ENCODE data around the gene OR4D11. TPM values are rescaled to one million over a fixed set of nuclear protein-coding genes. Genes with fewer than 3 reads are reported as not detected.

The OR4D11 gene
- total RNA-seq, 1 experiment from 2014 or later, result not detected

GRCh38 chr11:59550842-59551658 lies 47.7 kb downstream of the OR4D11 start:
- Histone ChIP-seq H3K4me1 (ENCODE audit: insufficient read depth, low read length) (0 out of 2 replicates have a peak, but pooled peaks cover 4% of the 10 kb centered on the region), H4K8ac (replicated peaks; ENCODE audit: insufficient read length, low read depth, low read length) (no peak overlapping the region), H3K4me2 (ENCODE audit: insufficient read depth, insufficient read length, low read length) (peak overlapping the region; percentile 92), H3K27ac (ENCODE audit: insufficient read length, low read depth, low read length) (peak overlapping the region; percentile 12), H3K18ac (ENCODE audit: insufficient read length, low read depth, low read length) (no peak overlapping the region), H2BK15ac (ENCODE audit: low read depth, low read length) (no peak overlapping the region), H2AFZ (ENCODE audit: low read length) (no peak overlapping the region), H3K4ac (ENCODE audit: low read depth, low read length) (no peak overlapping the region), H3K56ac (ENCODE audit: insufficient read length, low read depth, low read length) (no peak overlapping the region), H2BK20ac (ENCODE audit: low read depth, low read length, poor library complexity, severe bottlenecking) (no peak overlapping the region), H3K23me2 (ENCODE audit: insufficient read length, low read depth, low read length, poor library complexity, severe bottlenecking) (peaks cover 9% of the 10 kb centered on the region), H4K91ac (ENCODE audit: insufficient read length, low read depth, low read length) (no peak overlapping the region), H4K5ac (ENCODE audit: insufficient read length, low read depth, low read length) (no peak overlapping the region), H2BK120ac (ENCODE audit: low read depth, low read length, poor library complexity, severe bottlenecking) (no peak overlapping the region), H3K14ac (ENCODE audit: insufficient read depth, low read length) (no peak overlapping the region), H3T11ph (ENCODE audit: low read length) (no peak overlapping the region), H4K20me1 (ENCODE audit: control insufficient read depth, insufficient read depth, insufficient read length) (no peaks in the 10 kb centered on the region), H3K9me3 (ENCODE audit: control insufficient read depth, low read depth, low read length) (no peaks in the 10 kb centered on the region), H3K23ac (ENCODE audit: insufficient read length, low read depth, low read length) (no peak overlapping the region), H2AK5ac (ENCODE audit: insufficient read length, low read length) (no peak overlapping the region), H3K79me1 (ENCODE audit: insufficient read depth, low read depth, low read length, poor library complexity, severe bottlenecking) (no peaks in the 10 kb centered on the region), H2BK5ac (ENCODE audit: insufficient read length, low read length) (no peak overlapping the region), H2BK12ac (ENCODE audit: insufficient read length, low read depth, low read length) (no peak overlapping the region), H3K27me3 (ENCODE audit: insufficient read depth, low read length) (no peaks in the 10 kb centered on the region), H3K79me2 (ENCODE audit: insufficient read depth, low read length) (no peaks in the 10 kb centered on the region), H3K9ac (ENCODE audit: extremely low read depth, insufficient read length, low read length) (peak overlapping the region; percentile 79)
- Mint-ChIP-seq H3K4me3 (peak overlapping the region; percentile 72 to 84), H3K4me1 (peaks cover 15 to 23% of the 10 kb centered on the region in 2 experiments), H3K27me3 (ENCODE audit: low read depth) (peaks cover 16% of the 10 kb centered on the region), H3K9me3 (peaks cover 2 to 8% of the 10 kb centered on the region in 2 experiments; a peak in 2 of 5 replicates), H3K27ac (peak overlapping the region; percentile 68 to 97 (median 94)), H3K36me3 (ENCODE audit: insufficient read depth in 1 of 3, low read depth in 3 of 3) (no peaks in the 10 kb centered on the region; a peak in 2 of 7 replicates)
- no CpG with 5 or more reads among the region's 34 CpGs for WGBS (ENCODE audit: extremely low coverage, insufficient read length, low lambda C conversion rate)
- peak; percentile 81 for DNase-seq
- TF ChIP-seq, protein P1, sequence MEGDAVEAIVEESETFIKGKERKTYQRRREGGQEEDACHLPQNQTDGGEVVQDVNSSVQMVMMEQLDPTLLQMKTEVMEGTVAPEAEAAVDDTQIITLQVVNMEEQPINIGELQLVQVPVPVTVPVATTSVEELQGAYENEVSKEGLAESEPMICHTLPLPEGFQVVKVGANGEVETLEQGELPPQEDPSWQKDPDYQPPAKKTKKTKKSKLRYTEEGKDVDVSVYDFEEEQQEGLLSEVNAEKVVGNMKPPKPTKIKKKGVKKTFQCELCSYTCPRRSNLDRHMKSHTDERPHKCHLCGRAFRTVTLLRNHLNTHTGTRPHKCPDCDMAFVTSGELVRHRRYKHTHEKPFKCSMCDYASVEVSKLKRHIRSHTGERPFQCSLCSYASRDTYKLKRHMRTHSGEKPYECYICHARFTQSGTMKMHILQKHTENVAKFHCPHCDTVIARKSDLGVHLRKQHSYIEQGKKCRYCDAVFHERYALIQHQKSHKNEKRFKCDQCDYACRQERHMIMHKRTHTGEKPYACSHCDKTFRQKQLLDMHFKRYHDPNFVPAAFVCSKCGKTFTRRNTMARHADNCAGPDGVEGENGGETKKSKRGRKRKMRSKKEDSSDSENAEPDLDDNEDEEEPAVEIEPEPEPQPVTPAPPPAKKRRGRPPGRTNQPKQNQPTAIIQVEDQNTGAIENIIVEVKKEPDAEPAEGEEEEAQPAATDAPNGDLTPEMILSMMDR (conservative IDR thresholded peaks at IDR 0.05), result no peak
